AG04450 (cell line): Measurements from ENCODE around the gene RNF213. TPM values are rescaled to one million over a fixed set of nuclear protein-coding genes. Genes with fewer than 3 reads are reported as not detected.
"Not testable (repeated sequence)": the region's sequence is repeated elsewhere in the genome, so short reads cannot be mapped to it uniquely, and the experiment has no call there.

ENCODE experiments used
- CTCF ChIA-PET: fragments of 300-600, 350-600 bp; formaldehyde crosslinking; extraction: SDS; loops from one replicate; lab custom pipeline; 2022; ENCODE audit warnings: antibody characterized with exemption, inconsistent platforms; lab: Charles Lee
- POLR2A ChIA-PET: fragments of 350-600 bp; formaldehyde crosslinking; extraction: SDS; loops from one replicate; lab custom pipeline; 2021; ENCODE audit warnings: antibody characterized with exemption, inconsistent platforms; lab: Yijun Ruan, JAX
- DNase-seq: peaks from one replicate; pipeline ENCODE4 v3.0.0-alpha.2; 2011; ENCODE audit warnings: low read depth, low spot score
- H3K27ac ChIP-seq: one replicate; pipeline ENCODE4 v1.5.1; 2012; ENCODE audit warnings: low read depth, low read length, control low read depth
- H3K27me3 ChIP-seq: one replicate; pipeline ENCODE4 v1.6.0; 2012; ENCODE audit warnings: low read length; ENCODE audit not compliant: control insufficient read depth, insufficient read depth
- H3K4me3 ChIP-seq: 2 replicates; pipeline ENCODE4 v1.5.1; 2011; ENCODE audit warnings: mild to moderate bottlenecking, low read depth, low read length, control low read depth
- H3K9me3 ChIP-seq: 2 replicates; pipeline ENCODE4 v1.5.1; 2012; ENCODE audit warnings: low read length; ENCODE audit not compliant: control insufficient read depth, insufficient read depth
- polyA plus RNA-seq: library from polyadenylated mRNA; depleted of rRNA; stranded (reverse); fragments of >200 nt; gene quantifications from 2 replicates; pipeline ENCODE4 v1.2.3, GENCODE V29; 2011
- TF ChIP-seq, protein P1 (sequence below): IDR thresholded peaks from 2 replicates; pipeline ENCODE4 v1.5.1; 2011; ENCODE audit warnings: low read depth, low read length, control low read depth, inconsistent platforms

The RNF213 gene
- polyA plus RNA-seq, 1 experiment = 46.8 TPM

DNA sequence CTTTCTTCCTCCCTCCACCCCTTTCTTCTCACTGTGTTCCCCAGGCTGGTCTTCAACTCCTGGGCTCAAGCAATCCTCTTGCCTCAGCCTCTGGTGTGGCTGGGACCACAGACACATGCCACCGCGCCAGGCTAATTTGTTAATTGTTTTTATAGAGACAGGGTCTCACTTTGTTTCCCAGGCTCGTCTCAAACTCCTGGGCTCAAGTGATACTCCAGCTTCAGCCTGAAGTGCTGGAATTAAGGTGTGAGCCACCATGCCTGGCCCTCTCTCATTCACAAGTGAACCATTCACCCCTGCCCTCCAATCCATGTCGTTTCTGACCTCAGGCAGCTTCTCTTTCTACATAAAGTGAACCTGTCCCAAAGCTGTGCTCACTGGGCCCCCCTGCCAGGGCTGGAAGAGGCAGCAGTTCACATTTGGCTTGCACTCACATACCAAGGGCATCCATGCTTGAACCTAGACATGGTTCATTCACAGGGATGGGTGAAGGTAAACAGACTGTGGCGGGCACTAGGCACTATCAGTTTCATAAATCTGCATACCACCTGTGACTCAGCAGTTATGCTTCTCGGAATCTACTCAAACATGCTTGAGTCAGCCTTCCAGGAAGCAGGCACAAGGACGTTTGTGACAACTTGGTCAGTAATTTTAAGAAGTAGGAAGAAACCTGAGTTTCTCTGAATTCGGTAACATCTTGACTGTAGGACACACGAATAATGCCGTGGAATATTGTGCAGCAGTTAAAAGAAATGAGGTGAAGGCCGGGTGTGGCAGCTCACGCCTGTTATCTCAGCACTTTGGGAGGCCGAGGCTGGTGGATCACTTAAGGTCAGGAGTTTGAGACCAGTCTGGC lies 6.0 kb upstream of the RNF213 start:
- ChIA-PET CTCF (interaction anchor here (0.6 kb wide), 1 partner anchor 59 kb away, joined by 7 read pairs; no protein-coding TSS in a partner anchor), POLR2A (interaction anchor here (0.6 kb wide), 1 partner anchor 33 kb away, joined by 3 read pairs; no protein-coding TSS in a partner anchor)
- Histone ChIP-seq H3K9me3 (peaks cover 2% of the 10 kb centered on the region; the same call in 1 of the 2 replicates), H3K27ac (peak overlapping the region; percentile 88), H3K27me3 (no peaks in the 10 kb centered on the region), H3K4me3 (no peak overlapping the region)
- DNase-seq = peak; percentile 68
- TF ChIP-seq, protein P1, sequence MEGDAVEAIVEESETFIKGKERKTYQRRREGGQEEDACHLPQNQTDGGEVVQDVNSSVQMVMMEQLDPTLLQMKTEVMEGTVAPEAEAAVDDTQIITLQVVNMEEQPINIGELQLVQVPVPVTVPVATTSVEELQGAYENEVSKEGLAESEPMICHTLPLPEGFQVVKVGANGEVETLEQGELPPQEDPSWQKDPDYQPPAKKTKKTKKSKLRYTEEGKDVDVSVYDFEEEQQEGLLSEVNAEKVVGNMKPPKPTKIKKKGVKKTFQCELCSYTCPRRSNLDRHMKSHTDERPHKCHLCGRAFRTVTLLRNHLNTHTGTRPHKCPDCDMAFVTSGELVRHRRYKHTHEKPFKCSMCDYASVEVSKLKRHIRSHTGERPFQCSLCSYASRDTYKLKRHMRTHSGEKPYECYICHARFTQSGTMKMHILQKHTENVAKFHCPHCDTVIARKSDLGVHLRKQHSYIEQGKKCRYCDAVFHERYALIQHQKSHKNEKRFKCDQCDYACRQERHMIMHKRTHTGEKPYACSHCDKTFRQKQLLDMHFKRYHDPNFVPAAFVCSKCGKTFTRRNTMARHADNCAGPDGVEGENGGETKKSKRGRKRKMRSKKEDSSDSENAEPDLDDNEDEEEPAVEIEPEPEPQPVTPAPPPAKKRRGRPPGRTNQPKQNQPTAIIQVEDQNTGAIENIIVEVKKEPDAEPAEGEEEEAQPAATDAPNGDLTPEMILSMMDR = no peak

DNA sequence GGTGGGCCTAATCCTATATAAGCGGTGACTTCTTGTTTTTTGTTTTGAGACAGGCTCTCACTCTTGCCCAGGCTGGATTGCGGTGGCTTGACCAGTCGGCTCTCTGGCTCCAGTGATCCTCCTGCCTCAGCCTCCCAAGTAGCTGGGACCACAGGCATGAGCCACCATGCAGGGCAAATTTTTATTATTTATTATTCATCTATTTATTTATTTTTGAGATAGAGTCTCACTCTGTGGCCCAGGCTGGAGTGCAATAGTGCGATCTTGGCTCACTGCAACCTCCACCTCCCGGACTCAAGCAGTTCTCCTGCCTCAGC lies 4.7 kb upstream of the RNF213 start:
- ChIA-PET CTCF (no interaction called here), POLR2A (no interaction called here)
- TF ChIP-seq, protein P1 = no peak
- H3K27ac ChIP-seq = peak overlapping the region; percentile 11
- DNase-seq = no peak
- H3K9me3 ChIP-seq = peaks cover 2% of the 10 kb centered on the region; the same call in 1 of the 2 replicates
- H3K27me3 ChIP-seq = no peaks in the 10 kb centered on the region
- no peak overlapping the region for H3K4me3 ChIP-seq

DNA sequence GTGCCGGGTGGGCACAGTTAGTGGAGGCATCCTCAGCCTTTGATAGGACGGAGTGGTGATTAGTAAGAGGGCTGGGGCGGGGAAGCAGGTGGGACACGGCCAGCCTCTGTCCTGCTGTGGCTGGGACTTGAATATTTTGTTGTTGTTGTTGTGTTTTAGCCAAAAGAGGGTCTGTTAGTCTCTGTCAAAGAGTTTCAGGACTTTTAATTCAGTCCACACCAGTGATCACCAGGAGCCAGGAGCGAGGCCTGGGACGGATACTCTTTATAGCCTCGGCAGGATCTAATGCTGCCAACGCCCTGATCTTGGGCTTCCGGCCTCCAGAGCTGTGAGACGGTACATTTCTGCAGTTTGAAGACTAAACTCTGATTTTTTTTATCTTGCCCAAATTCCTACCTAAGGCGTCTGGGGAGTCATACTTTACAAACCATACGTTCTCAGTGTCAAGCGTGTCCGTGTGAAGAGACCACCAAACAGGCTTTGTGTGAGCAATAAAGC lies 2.9 kb upstream of the RNF213 start:
- CTCF ChIA-PET = no interaction called here
- Histone ChIP-seq H3K9me3 (peaks cover 2% of the 10 kb centered on the region; the same call in 1 of the 2 replicates), H3K27ac (no peak overlapping the region), H3K27me3 (no peaks in the 10 kb centered on the region), H3K4me3 (no peak overlapping the region)
- POLR2A ChIA-PET = no interaction called here
- TF ChIP-seq, protein P1 = no peak
- no peak for DNase-seq

DNA sequence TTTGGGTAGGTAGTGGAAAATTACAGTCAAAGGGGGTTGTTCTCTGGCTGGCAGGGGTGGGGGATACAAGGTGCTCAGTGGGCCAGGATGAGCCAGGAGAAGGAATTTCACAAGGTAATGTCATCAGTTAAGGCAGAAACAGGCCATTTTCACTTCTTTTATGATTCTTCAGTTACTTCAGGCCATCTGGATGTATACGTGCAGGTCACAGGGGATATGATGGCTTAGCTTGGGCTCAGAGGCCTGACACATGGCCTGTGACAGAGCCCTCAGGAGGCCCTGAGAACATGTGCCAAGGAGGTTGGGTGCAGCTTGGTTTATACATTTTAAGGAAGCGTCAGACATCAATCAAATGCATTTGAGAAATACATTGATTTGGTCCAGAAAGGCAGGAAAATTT lies 2.4 kb upstream of the RNF213 start:
- CTCF ChIA-PET, POLR2A ChIA-PET, H3K9me3 ChIP-seq, H3K27ac ChIP-seq, H3K27me3 ChIP-seq, H3K4me3 ChIP-seq, DNase-seq: not testable (repeated sequence)

DNA sequence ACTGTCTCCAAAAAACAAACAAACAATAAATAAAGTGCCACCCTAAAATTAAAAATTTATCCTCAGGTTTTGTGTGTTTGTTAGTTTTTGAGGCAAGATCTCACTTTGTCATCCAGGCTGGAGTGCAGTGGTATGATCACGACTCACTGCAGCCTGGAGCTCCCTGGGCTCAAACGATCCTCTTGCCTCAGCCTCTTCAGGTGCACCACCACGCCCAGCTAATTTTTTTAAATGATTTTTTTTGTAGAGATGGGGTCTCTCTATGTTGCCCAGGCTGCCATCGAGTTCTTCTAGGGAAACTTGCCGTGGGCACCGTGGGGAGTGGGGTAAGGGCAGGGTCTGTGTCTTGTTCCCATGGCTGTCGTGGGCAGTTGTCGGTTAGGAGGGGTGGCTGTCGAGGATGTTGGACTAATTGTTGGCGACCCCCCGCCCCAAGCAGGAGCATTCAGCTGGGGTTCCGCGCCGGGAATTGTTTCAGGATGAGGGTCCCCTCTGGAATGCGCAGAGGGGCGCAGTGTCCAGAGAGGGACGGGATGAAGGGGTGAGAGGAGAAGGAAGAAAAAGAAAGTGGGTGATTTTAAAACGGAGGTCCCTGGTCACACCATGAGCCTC lies 1.1 kb upstream of the RNF213 start:
- Histone ChIP-seq H3K4me3 (peak overlapping the region; percentile 60), H3K9me3 (no peaks in the 10 kb centered on the region; the same call in 1 of the 2 replicates), H3K27me3 (no peaks in the 10 kb centered on the region), H3K27ac (peak overlapping the region; percentile 57)
- CTCF ChIA-PET = no interaction called here
- no peak for DNase-seq
- TF ChIP-seq, protein P1 = no peak
- POLR2A ChIA-PET = no interaction called here
